MCF 10A (cell line): ENCODE results near the gene LRIT3. TPM values are rescaled to one million over a fixed set of nuclear protein-coding genes. Genes with fewer than 3 reads are reported as not detected.

Experiments used
- BruUV-seq: library from RNA; stranded (reverse); fragments of 400-500 nt; replicated peaks from 2 replicates; lab custom pipeline; 2021; lab: Mats Ljungman, UMichigan
- CTCF ChIA-PET: fragments of 300-600 bp; sonication (Branson Sonifier 250); formaldehyde crosslinking; extraction: SDS; loops from one replicate; lab custom pipeline; 2021; ENCODE audit warnings: antibody characterized with exemption, inconsistent platforms; lab: Yijun Ruan, JAX
- POLR2A ChIA-PET: fragments of 300-600, 350-650 bp; sonication (Branson Sonifier 250); formaldehyde crosslinking; extraction: SDS; loops from one replicate; lab custom pipeline; 2020; ENCODE audit warnings: antibody characterized with exemption, inconsistent platforms; lab: Yijun Ruan, JAX
- DNase-seq: peaks from one replicate; pipeline ENCODE4 v3.0.0-alpha.2; 2018; ENCODE audit not compliant: unreplicated experiment
- H3K27ac Mint-ChIP-seq: one replicate; pipeline ENCODE4 v1.8.0; 2022; ENCODE audit warnings: mild to moderate bottlenecking, low read depth, mixed read lengths; ENCODE audit not compliant: unreplicated experiment
- H3K27me3 Mint-ChIP-seq: one replicate; pipeline ENCODE4 v1.8.0; 2022; ENCODE audit warnings: mixed read lengths; ENCODE audit not compliant: insufficient read depth, unreplicated experiment
- H3K36me3 Mint-ChIP-seq: one replicate; pipeline ENCODE4 v1.8.0; 2022; ENCODE audit warnings: mild to moderate bottlenecking, moderate library complexity, mixed read lengths; ENCODE audit not compliant: insufficient read depth, unreplicated experiment
- H3K4me1 Mint-ChIP-seq: one replicate; pipeline ENCODE4 v1.8.0; 2022; ENCODE audit warnings: mixed read lengths; ENCODE audit not compliant: insufficient read depth, unreplicated experiment
- H3K4me3 Mint-ChIP-seq: one replicate; pipeline ENCODE4 v1.8.0; 2022; ENCODE audit warnings: mild to moderate bottlenecking, moderate library complexity, mixed read lengths; ENCODE audit not compliant: unreplicated experiment
- H3K9me3 Mint-ChIP-seq: one replicate; pipeline ENCODE4 v1.8.0; 2022; ENCODE audit warnings: mixed read lengths; ENCODE audit not compliant: unreplicated experiment
- intact Hi-C: fragments of 100-400 bp; cut with micrococcal nuclease; formaldehyde crosslinking; loops from 2 replicates; pipeline ENCODE4 v1.14.1; 2022
- total RNA-seq: library from RNA; stranded (reverse); gene quantifications from 2 replicates; pipeline ENCODE4 v1.2.3, GENCODE V29; 2022
- TF ChIP-seq, protein P1 (sequence below): fragments of 200-600 bp; IDR thresholded peaks from one replicate; pipeline ENCODE4 v1.8.0; 2022; ENCODE audit warnings: antibody characterized with exemption, mild to moderate bottlenecking; ENCODE audit not compliant: unreplicated experiment

The LRIT3 gene
- total RNA-seq, 1 experiment from 2014 or later: 0.35 TPM

DNA sequence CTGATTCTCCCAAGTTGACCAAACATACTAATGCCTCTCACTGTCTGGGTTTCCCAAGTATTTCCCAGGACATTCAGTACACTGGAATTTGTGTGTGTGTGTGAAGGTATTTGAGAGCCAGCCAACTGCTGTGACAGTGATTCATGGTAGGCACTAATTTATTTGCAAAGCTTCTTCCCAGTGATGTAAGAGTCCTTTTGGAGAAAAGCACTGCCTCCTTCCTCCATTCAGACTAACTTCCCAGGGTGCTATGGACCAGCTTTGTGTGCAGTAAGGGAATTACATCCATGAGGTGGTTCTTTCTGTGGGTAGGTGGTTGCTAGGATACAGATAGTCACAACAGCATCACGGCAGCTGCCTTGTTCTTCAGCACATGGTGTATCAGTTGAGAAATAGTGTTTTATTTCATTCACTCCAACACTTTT, 73.5 kb downstream of the LRIT3 start:
- TF ChIP-seq, protein P1, sequence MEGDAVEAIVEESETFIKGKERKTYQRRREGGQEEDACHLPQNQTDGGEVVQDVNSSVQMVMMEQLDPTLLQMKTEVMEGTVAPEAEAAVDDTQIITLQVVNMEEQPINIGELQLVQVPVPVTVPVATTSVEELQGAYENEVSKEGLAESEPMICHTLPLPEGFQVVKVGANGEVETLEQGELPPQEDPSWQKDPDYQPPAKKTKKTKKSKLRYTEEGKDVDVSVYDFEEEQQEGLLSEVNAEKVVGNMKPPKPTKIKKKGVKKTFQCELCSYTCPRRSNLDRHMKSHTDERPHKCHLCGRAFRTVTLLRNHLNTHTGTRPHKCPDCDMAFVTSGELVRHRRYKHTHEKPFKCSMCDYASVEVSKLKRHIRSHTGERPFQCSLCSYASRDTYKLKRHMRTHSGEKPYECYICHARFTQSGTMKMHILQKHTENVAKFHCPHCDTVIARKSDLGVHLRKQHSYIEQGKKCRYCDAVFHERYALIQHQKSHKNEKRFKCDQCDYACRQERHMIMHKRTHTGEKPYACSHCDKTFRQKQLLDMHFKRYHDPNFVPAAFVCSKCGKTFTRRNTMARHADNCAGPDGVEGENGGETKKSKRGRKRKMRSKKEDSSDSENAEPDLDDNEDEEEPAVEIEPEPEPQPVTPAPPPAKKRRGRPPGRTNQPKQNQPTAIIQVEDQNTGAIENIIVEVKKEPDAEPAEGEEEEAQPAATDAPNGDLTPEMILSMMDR: no peak
- Mint-ChIP-seq H3K27ac (no peak overlapping the region), H3K9me3 (no peaks in the 10 kb centered on the region), H3K27me3 (no peaks in the 10 kb centered on the region), H3K4me1 (peaks cover 7% of the 10 kb centered on the region), H3K36me3 (no peaks in the 10 kb centered on the region), H3K4me3 (no peak overlapping the region)
- BruUV-seq: no TSS peak
- POLR2A ChIA-PET: interaction anchor here (0.6 to 0.7 kb wide), 3 partner anchors 204 to 366 kb away, joined by 3 to 5 read pairs (median 3); no protein-coding TSS in a partner anchor
- DNase-seq: peak; percentile 81
- intact Hi-C loops: no loop called here
- CTCF ChIA-PET: interaction anchor here (0.7 kb wide), 2 partner anchors 8 to 112 kb away, joined by 3 read pairs; no protein-coding TSS in a partner anchor

Other genes starting within 250 kb of the LRIT3 start
- 7.9 and 8.1 TPM in 2 replicates for gene CASP6, start 144.7 kb upstream of the LRIT3 start, total RNA-seq
- gene PLA2G12A, start 118.0 kb upstream of the LRIT3 start, total RNA-seq: 52.4 and 58.0 TPM in 2 replicates
- 0.16 TPM in 1 of 2 replicates, not detected in the other for gene CFI, start 46.1 kb upstream of the LRIT3 start, total RNA-seq
- 21.2 and 28.7 TPM in 2 replicates for gene GAR1, start 32.3 kb upstream of the LRIT3 start, total RNA-seq
- not detected in 2 replicates for gene RRH, start 20.1 kb upstream of the LRIT3 start, total RNA-seq
- gene EGF, start 64.8 kb downstream of the LRIT3 start, total RNA-seq: 0.12 TPM in 1 of 2 replicates, not detected in the other